Left lung (tissue), 10 donors: ENCODE measurements around the gene CAMTA1. TPM values are rescaled to one million over a fixed set of nuclear protein-coding genes. Genes with fewer than 3 reads are reported as not detected.

ENCODE experiments used
- ATAC-seq: fragments of 200-7000 bp; cut with Tn5 transposase; one replicate; pipeline ENCODE4 v1.9.1; 2020; ENCODE audit warnings: moderate library complexity
- DNase-seq, 4 donors: peaks; one replicate each; pipeline ENCODE4 v3.0.0-alpha.2; 2013 to 2020
- H3K27ac ChIP-seq, 2 donors: fragments of 200-600 bp; sonication (generic) in 1 of 2; one replicate each; pipeline versions ENCODE4 v1.5.0 to v1.8.0; 2020 to 2021
- H3K27me3 ChIP-seq, 2 donors: fragments of 200-600 bp; sonication (generic) in 1 of 2; one replicate each; pipeline versions ENCODE4 v1.5.0 to v1.8.0; 2020 to 2021
- H3K36me3 ChIP-seq, 2 donors: fragments of 200-600 bp; sonication (generic) in 1 of 2; one replicate each; pipeline versions ENCODE4 v1.5.0 to v1.8.0; 2020 to 2021
- H3K4me1 ChIP-seq, 2 donors: fragments of 200-600 bp; one replicate each; pipeline ENCODE4 v1.8.0; 2021
- H3K4me3 ChIP-seq, 2 donors: fragments of 200-600 bp; sonication (generic) in 1 of 2; one replicate each; pipeline versions ENCODE4 v1.5.0 to v1.8.0; 2020 to 2021; ENCODE audit warnings: mild to moderate bottlenecking in 1 of 2
- H3K9me3 ChIP-seq, 2 donors: fragments of 200-600 bp; sonication (generic) in 1 of 2; one replicate each; pipeline versions ENCODE4 v1.5.0 to v1.8.0; 2020 to 2021
- intact Hi-C, 2 donors: fragments of 100-400 bp; cut with DNase I; formaldehyde crosslinking; loops; one replicate each; pipeline versions ENCODE4 v1.11.2 to v1.14.2; 2022
- polyA plus RNA-seq, 6 donors: library from polyadenylated mRNA; unstranded; fragments of 120-200 nt; gene quantifications; one replicate each; pipeline ENCODE4 v1.2.1, GENCODE V29; 2013; ENCODE audit not compliant: insufficient read length in 6 of 6
- total RNA-seq, 2 donors: library from RNA; stranded (reverse); fragmentation: NEBNext Ultra II Directional; extraction: Animal tissue kit (Norgen Biotek cat#: 25700); gene quantifications; one replicate each; pipeline ENCODE4 v1.2.1, GENCODE V29; 2021
- TF ChIP-seq, protein P1 (sequence below), 2 donors: fragments of 200-600 bp; sonication (generic) in 1 of 2; IDR thresholded peaks; one replicate each; pipeline versions ENCODE4 v1.5.0 to v1.8.0; 2021; ENCODE audit warnings: antibody characterized with exemption in 2 of 2
- donor health status: DM: no; HTN: yes; CAD: no.
- donor health status: DM: no; HTN: no; CAD: no.

CAMTA1 gene
- total and polyA plus RNA-seq, 8 donors, result 42.7 to 69.1 (median 49.4) TPM

DNA sequence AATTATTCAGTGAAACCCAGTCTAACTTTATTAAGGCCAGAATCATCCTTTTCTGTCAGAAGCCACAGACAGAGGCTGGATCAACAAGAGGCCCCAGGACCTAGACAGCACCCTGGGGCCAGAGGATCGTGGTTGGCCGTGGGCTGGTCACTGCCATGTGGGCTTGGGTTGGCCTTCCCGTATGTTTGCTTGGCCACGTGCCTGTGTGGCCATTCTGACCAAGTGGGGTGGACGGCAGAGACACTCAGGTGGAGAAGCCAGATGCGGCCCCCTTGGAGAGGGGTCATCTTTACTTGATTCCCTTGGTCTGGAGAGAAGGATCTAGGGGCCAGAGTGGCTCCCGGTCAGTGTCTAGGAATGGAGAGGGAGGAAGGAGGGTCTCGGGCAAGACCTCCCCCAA, 327.9 kb downstream of the CAMTA1 start:
- Histone ChIP-seq H3K27me3 (peaks cover 0 to 22% of the 10 kb centered on the region in 2 donors), H3K4me3 (no peak overlapping the region), H3K27ac (no peak overlapping the region), H3K36me3 (no peaks in the 10 kb centered on the region), H3K9me3 (peaks cover 0 to 4% of the 10 kb centered on the region in 2 donors), H3K4me1 (no peaks in the 10 kb centered on the region)
- TF ChIP-seq, protein P1, sequence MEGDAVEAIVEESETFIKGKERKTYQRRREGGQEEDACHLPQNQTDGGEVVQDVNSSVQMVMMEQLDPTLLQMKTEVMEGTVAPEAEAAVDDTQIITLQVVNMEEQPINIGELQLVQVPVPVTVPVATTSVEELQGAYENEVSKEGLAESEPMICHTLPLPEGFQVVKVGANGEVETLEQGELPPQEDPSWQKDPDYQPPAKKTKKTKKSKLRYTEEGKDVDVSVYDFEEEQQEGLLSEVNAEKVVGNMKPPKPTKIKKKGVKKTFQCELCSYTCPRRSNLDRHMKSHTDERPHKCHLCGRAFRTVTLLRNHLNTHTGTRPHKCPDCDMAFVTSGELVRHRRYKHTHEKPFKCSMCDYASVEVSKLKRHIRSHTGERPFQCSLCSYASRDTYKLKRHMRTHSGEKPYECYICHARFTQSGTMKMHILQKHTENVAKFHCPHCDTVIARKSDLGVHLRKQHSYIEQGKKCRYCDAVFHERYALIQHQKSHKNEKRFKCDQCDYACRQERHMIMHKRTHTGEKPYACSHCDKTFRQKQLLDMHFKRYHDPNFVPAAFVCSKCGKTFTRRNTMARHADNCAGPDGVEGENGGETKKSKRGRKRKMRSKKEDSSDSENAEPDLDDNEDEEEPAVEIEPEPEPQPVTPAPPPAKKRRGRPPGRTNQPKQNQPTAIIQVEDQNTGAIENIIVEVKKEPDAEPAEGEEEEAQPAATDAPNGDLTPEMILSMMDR (IDR thresholded peaks at IDR 0.05), result no peak
- ATAC-seq, result no peak
- intact Hi-C loops, result no loop called here
- no peak for DNase-seq

DNA sequence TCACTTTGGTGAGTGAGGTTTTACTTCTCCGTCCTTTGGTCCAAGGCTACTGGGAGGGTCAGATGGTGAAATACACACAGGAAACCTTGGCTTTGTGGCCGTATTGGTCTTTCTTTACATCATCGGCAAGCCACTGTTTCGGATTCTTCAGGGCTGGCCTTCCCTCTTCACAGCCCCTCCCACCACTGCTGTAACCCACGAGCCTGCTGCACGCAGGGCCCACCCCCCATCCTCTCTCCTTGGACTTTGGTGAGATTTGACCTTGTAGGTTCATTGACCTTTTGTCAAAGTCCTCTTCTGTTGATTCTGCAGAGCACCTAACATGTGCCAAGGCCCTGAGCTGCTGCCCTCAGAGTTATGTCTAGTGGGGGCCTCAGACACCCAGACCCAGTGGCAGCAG, 328.6 kb downstream of the CAMTA1 start:
- Histone ChIP-seq H3K4me1 (no peaks in the 10 kb centered on the region), H3K27ac (no peak overlapping the region), H3K9me3 (peaks cover 0 to 4% of the 10 kb centered on the region in 2 donors), H3K4me3 (no peak overlapping the region), H3K36me3 (no peaks in the 10 kb centered on the region), H3K27me3 (peaks cover 0 to 21% of the 10 kb centered on the region in 2 donors)
- ATAC-seq, result no peak
- DNase-seq, result no peak
- intact Hi-C loops, result no loop called here
- TF ChIP-seq, protein P1 (IDR thresholded peaks at IDR 0.05), result no peak

DNA sequence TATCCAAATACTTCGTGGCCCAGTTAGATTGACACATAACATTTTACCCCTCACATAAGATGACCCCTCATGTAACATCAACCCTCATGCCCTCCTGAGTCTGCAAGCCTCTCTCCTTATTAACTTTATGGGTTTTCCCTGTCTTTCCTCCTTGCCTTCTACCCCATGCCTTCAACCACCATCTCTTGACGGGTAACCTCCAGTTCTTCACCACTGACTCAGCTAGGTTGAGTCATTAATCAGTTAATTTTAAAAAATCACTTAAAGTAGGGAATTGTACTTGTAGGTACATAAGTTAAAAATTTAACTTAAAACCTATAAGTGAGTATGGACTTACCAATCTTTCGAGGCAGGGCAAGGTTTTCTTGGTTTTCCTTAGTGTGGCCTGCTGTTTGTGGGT, 330.7 kb downstream of the CAMTA1 start:
- Histone ChIP-seq H3K27me3 (peaks cover 0 to under 1% of the 10 kb centered on the region in 2 donors), H3K4me1 (no peaks in the 10 kb centered on the region), H3K4me3 (no peak overlapping the region), H3K27ac (no peak overlapping the region), H3K9me3 (peaks cover 0 to 4% of the 10 kb centered on the region in 2 donors), H3K36me3 (no peaks in the 10 kb centered on the region)
- DNase-seq (no peak), ATAC-seq (no peak)
- intact Hi-C loops, result no loop called here
- TF ChIP-seq, protein P1 (IDR thresholded peaks at IDR 0.05), result no peak

DNA sequence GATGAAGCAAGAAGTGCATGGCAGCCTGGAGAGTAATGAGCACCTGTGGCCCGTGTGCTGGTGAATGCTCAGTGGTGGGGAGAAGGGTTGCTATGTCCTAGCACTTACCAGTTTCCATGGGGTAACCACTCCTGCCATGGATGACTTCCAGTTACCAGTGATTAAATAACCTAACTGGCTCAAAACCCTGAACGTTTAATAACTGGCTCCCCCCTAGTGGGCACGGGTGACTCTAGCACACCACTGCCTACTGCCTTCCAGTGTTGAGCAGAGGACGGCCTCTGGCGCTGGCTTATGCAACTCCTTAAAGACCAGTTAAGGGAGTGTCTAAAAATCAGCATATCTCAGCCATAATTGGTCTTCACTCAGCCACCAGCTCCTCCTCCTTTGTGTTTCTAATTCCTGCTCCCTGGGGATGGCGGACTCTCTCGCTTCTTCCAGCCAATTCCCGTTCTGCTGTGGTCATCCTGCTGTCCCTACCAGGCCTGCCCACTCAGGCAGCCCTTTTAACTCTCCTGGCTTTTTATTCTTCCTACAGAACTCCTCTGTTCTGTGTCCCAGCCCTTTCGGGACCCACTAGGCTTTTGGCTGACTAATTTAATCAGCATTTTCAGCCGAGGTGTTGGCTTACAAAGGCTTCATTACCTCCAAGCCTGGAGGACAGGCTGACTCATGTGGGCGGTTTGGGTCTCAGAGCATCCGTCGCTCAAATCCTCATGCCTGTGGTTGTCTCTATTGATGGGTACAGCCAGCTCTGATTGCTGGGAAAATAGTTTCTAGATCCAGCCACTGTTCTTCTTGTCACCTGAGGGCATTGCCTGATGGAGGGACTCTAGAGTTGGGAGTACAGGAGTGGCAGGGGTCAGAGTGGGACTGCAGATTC, 332.4 kb downstream of the CAMTA1 start:
- peak; percentile 90 for ATAC-seq
- no peaks in the 10 kb centered on the region for H3K4me1 ChIP-seq
- TF ChIP-seq, protein P1 (IDR thresholded peaks at IDR 0.05), result no peak
- peak in 1 of 4 donors; percentile 37 for DNase-seq
- no peaks in the 10 kb centered on the region for H3K36me3 ChIP-seq
- peaks cover 0 to 4% of the 10 kb centered on the region in 2 donors for H3K9me3 ChIP-seq
- no peak overlapping the region for H3K27ac ChIP-seq
- no peaks in the 10 kb centered on the region for H3K27me3 ChIP-seq
- H3K4me3 ChIP-seq, result no peak overlapping the region
- intact Hi-C loops, result no loop called here

DNA sequence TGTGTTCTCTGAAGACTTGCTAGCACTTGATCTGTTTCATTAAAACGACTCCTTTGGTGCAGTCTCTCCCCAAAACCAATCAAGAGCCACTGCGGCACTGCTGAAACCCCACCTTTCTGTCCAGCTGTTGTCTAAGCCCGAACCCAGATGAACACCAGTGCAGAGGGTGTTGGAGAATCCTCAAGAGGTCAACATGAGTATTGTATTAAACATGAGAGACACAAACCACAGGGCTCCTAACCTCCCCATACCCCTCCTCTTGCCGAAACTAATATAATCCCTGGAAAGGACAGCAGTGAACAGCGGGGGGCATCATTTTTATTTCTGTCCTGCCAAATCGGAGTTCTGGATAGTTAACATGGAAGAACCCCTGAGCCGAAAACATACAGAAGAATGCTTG, 333.9 kb downstream of the CAMTA1 start:
- ATAC-seq (no peak), DNase-seq (no peak)
- Histone ChIP-seq H3K27ac (no peak overlapping the region), H3K4me3 (no peak overlapping the region), H3K4me1 (no peaks in the 10 kb centered on the region), H3K36me3 (no peaks in the 10 kb centered on the region), H3K27me3 (no peaks in the 10 kb centered on the region), H3K9me3 (peaks cover 0 to 4% of the 10 kb centered on the region in 2 donors)
- TF ChIP-seq, protein P1 (IDR thresholded peaks at IDR 0.05), result no peak
- intact Hi-C loops, result no loop called here
